Testis (tissue), 2 donors: ENCODE results near the gene OR52A1.

Experiments
- POLR2A ChIP-seq: fragments of 450-650 bp; IDR thresholded peaks from one replicate; pipeline ENCODE4 v1.6.1; 2017; ENCODE audit warnings: antibody characterized with exemption, mild to moderate bottlenecking, moderate library complexity
- TF ChIP-seq, protein P1 (sequence below), 3 experiments: fragments of 450-650 bp in 2 of 3; fragments of 200-600 bp in 1 of 3; sonication (generic) in 1 of 3; IDR thresholded peaks; one replicate each; pipeline ENCODE4 v1.5.1; 2016 to 2019; ENCODE audit warnings: antibody characterized with exemption in 3 of 3, mild to moderate bottlenecking in 2 of 3, moderate library complexity in 1 of 3

- no peak for TF ChIP-seq POLR2A
- TF ChIP-seq, protein P1, sequence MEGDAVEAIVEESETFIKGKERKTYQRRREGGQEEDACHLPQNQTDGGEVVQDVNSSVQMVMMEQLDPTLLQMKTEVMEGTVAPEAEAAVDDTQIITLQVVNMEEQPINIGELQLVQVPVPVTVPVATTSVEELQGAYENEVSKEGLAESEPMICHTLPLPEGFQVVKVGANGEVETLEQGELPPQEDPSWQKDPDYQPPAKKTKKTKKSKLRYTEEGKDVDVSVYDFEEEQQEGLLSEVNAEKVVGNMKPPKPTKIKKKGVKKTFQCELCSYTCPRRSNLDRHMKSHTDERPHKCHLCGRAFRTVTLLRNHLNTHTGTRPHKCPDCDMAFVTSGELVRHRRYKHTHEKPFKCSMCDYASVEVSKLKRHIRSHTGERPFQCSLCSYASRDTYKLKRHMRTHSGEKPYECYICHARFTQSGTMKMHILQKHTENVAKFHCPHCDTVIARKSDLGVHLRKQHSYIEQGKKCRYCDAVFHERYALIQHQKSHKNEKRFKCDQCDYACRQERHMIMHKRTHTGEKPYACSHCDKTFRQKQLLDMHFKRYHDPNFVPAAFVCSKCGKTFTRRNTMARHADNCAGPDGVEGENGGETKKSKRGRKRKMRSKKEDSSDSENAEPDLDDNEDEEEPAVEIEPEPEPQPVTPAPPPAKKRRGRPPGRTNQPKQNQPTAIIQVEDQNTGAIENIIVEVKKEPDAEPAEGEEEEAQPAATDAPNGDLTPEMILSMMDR (IDR thresholded peaks at IDR 0.05) = no peak
Observed at GRCh38 chr11:5137996-5138395, 16.6 kb downstream of the OR52A1 start, which contains the start of gene OR52A5.
